ENCODE data around the gene RHOB.

The RHOB gene

GRCh38 chr2:20454036-20454981, 7.4 kb downstream of the RHOB start:
- peak; percentile 35 for DNase-seq

- DNase-seq: no peak
Observed at GRCh38 chr2:20455076-20455587, 8.3 kb downstream of the RHOB start.

DNA sequence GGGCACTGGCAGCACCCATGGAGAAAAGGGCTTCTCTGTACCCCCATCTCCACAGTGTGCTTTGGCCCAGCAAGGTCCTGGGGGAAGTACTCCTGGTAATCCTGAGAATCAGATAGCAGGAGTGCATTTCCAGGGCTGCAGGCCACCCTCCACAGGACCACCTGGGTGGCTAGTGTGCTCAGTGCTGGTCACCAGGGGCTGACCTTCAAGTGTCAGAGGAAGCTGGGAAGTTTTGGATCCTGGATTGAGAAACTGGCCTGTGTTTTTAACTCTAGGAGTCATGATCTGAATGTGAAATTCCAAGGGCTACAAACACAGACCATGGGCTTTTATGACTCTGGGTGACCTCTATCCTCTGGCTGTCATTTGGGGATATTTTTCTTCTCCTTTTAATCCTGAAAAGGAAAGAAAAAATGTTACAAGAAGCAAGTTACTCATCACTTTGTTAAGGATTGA, 9.3 kb downstream of the RHOB start:
- DNase-seq: peak; percentile 38

GRCh38 chr2:20456636-20457426, 10.0 kb downstream of the RHOB start:
- DNase-seq: peak; percentile 53

GRCh38 chr2:20457661-20458630, 11.1 kb downstream of the RHOB start:
- DNase-seq: no peak

DNA sequence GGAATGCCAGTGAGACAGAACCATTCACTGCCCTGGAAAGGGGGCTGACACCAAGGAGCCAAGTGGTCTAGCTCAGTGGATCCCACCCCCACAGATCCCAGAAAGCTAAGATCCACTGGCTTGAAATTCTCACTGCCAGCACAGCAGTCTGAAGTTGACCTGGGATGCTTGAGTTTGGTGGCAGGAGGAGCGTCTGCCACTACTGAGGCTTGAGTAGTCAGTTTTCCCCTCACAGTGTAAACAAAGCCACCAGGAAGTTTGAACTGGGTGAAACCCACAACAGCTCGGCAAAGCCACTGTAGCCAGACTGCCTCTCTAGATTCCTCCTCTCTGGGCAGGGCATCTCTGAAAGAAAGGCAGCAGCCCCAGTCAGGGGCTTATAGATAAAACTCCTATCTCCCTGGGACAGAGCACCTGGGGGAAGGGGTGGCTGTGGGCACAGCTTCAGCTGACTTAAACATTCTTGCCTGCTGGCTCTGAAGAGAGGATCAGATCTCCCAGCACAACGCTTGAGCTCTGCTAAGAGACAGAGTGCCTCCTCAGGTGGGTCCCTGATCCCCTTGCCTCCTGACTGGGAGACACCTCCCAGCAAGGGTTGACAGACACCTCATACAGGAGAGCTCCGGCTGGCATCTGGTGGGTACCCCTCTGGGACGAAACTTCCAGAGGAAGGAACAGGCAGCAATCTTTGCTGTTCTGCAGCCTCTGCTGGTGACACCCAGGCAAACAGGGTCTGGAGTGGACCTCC, 12.0 kb downstream of the RHOB start:
- peak; percentile 46 for DNase-seq

GRCh38 chr2:20465716-20466394, 19.0 kb downstream of the RHOB start:
- DNase-seq: peak; percentile 23

- DNase-seq: no peak
Observed at GRCh38 chr2:20467789-20468548, 21.1 kb downstream of the RHOB start.

GRCh38 chr2:20468549-20469500, 22.0 kb downstream of the RHOB start:
- DNase-seq: peak; percentile 26

- peak; percentile 22 for DNase-seq
Observed at GRCh38 chr2:20469595-20469994, 22.7 kb downstream of the RHOB start.

GRCh38 chr2:20470211-20470610, 23.3 kb downstream of the RHOB start:
- no peak for DNase-seq

DNA sequence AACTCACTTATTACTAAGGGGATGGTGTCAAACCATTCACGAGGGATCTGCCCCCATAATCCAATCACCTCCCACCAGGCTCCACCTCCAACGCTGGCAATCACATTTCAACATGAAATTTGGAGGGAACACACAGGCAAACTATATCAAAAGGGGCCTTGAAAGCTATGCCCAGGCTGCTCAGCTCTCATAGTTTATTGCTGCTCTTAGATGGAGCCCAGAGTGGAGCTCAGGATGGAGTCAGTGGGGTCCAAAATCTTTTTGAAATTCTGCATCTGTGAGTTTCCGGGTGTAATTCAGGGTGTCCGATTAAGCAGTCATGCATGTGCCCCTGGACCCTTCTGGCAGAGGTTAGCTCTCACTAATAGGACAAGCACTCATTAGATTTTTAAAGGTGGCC, 24.3 kb downstream of the RHOB start:
- peak; percentile 25 for DNase-seq

DNA sequence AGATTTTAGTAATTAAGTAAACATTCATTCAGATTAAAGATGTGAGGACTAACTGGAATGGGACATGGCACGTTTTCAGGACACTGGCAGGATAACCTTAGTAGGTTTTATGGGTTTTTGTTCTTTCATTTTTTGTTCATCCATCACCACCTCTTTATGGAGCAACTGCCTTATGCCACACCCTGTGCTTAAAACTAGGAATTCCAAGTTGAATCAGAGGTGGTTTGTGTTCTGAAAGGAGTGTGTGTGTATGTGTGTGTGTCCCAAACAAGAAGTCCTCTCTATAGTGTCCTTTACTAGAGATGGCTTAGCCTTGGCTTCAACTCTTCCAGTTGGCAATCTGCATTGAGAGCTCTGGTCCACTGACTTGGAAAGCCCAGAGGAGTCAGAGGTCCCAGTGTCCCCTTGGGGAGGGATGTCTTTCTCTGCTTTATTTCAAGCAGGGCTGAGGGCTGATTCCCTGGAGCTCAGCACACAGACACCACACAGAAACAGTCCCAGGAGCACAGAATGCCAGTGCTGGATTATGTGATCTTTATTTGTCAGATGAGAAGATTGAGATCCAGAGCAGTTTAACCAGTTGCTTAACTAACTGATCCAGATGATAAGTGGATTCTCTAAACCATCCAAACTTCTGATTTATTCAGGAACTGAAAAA, 25.2 kb downstream of the RHOB start:
- DNase-seq: peak; percentile 18

GRCh38 chr2:20472569-20472968, 25.7 kb downstream of the RHOB start:
- DNase-seq: peak; percentile 37

DNA sequence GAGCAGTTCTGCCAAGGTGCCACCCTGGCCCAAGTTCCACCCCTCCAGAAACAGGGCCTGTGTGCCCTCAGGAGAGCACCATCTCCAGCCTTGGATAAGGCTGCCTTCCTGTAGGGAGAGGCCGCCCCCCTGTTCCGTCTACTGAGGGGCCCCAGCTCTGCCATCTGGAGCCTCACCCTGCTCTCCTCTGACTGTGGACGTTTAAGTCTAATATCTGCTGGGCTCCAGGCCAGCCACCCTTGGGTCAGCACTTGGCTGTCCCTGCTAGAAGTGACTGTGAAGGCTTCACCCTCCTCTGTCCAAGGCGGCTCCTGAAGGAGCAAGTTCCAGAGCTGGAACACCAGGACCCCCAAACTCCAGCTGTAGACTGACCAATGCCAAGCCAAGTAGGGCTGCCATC, 26.3 kb downstream of the RHOB start:
- peak; percentile 39 for DNase-seq

DNA sequence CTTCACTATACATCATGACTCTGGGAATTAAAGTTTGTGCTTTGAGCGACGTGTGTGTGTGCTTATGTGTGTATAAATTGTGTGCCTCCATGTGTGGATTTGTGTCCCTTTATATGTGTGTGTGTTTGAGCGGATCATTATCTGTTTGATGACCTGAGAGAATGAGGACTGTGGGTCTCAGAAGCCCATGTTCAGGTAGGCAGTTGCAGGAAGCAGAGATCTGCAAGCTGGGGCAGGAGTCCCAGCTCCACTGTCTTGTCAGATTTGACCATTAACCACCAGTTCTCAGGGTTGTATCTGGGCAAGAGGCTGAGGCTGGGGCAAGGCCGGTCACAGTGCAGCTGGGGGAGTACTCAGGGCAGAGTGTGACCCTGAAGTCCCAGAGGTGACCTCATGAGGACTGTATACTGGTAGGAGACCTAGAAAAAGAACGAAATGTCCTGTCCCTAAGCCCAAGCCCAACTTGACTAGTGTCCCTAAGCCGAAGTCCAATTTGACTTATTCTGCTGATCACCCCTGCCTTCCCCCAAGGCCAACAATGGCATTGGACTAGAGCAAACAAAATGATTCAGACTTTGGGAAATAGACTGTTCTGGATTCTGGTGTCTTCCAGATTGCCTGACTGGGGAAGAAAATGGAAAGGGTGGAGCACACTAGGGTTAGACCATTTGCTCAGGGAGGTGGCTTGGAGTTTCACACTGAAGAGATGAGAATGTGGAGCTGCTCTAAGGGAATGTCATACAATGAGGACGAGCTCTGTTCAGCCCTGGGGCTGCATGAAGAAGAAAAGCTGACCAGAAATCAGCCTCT, 28.1 kb downstream of the RHOB start:
- no peak for DNase-seq

DNA sequence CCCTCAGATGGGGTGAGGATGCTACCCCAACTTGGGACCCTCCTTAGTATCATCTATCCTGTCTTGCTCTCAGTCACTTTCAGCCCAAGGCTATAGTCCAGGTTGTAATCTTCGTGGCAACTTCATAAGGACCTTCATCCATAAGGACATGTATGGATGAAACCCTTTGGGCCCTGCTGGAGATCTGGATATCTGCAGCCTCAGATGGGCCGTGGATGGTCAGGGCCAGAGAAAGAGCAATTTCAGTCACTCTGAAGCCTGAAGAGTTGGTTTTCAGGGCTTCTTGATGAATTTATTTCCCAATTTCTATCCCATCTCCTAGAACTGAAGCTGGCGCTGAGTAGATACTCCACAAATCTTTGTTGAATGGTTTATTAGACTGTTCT, 28.7 kb downstream of the RHOB start:
- no peak for DNase-seq

- DNase-seq: no peak
Observed at GRCh38 chr2:20476481-20476880, 29.6 kb downstream of the RHOB start.

Data from activated CD8-positive, alpha-beta memory T cell treated with anti-CD3 and anti-CD28 coated beads, Interleukin-2, amount 50 U/mL, for 48 hours (primary cell).